ENCODE results near the gene MINAR2. TPM values are rescaled to one million over a fixed set of nuclear protein-coding genes. Genes with fewer than 3 reads are reported as not detected.

Gene MINAR2
- total RNA-seq, result not detected
- long read RNA-seq, result 0 reads

GRCh38 chr5:129747572-129748407, at the start of gene MINAR2:
Gene MINAR2 (plus strand): TSS chr5:129748094. CDS start chr5:129748191, 97 bp downstream.
- H3K4me1 ChIP-seq, result no peaks in the 10 kb centered on the region
- no peaks in the 10 kb centered on the region for H3K9me3 ChIP-seq
- intact Hi-C loops (cut with DNase I), result no loop called here
- H3K27me3 ChIP-seq, result no peaks in the 10 kb centered on the region
- DNase-seq (no peak), ATAC-seq (no peak)
- no peak within 1 kb of the TSS for H3K27ac ChIP-seq
- TF ChIP-seq CTCF (IDR thresholded peaks at IDR 0.05), result no peak
- no peak within 1 kb of the TSS for H3K4me3 ChIP-seq
- no peaks in the 10 kb centered on the region for H3K36me3 ChIP-seq

- no peak for DNase-seq
- H3K36me3 ChIP-seq, result no peaks in the 10 kb centered on the region
- ATAC-seq, result no peak
- H3K9me3 ChIP-seq, result no peaks in the 10 kb centered on the region
- H3K4me1 ChIP-seq, result no peaks in the 10 kb centered on the region
- no peak for TF ChIP-seq CTCF (IDR thresholded peaks at IDR 0.05)
- H3K4me3 ChIP-seq, result no peak overlapping the region
- intact Hi-C loops (cut with DNase I), result no loop called here
- H3K27me3 ChIP-seq, result no peaks in the 10 kb centered on the region
- no peak overlapping the region for H3K27ac ChIP-seq
These were observed 49.2 kb upstream of the MINAR2 start for GRCh38 chr5:129698661-129699060.

GRCh38 chr5:129716235-129716634, 31.7 kb upstream of the MINAR2 start:
- DNase-seq (no peak), ATAC-seq (no peak)
- intact Hi-C loops (cut with DNase I), result no loop called here
- Histone ChIP-seq H3K4me3 (no peak overlapping the region), H3K9me3 (no peaks in the 10 kb centered on the region), H3K27me3 (no peaks in the 10 kb centered on the region), H3K27ac (no peak overlapping the region), H3K4me1 (no peaks in the 10 kb centered on the region), H3K36me3 (no peaks in the 10 kb centered on the region)
- TF ChIP-seq CTCF (IDR thresholded peaks at IDR 0.05), result no peak

GRCh38 chr5:129716651-129717050, 31.2 kb upstream of the MINAR2 start:
- intact Hi-C loops (cut with DNase I), result no loop called here
- Histone ChIP-seq H3K4me3 (no peak overlapping the region), H3K4me1 (no peaks in the 10 kb centered on the region), H3K9me3 (no peaks in the 10 kb centered on the region), H3K27me3 (no peaks in the 10 kb centered on the region), H3K27ac (no peak overlapping the region), H3K36me3 (no peaks in the 10 kb centered on the region)
- no peak for DNase-seq
- no peak for ATAC-seq
- no peak for TF ChIP-seq CTCF (IDR thresholded peaks at IDR 0.05)

GRCh38 chr5:129717751-129718310, 30.1 kb upstream of the MINAR2 start:
- ATAC-seq, result no peak
- DNase-seq, result no peak
- TF ChIP-seq CTCF (IDR thresholded peaks at IDR 0.05), result no peak

More at GRCh38 chr5:129717751-129718310, 30.1 kb upstream of the MINAR2 start:
- Histone ChIP-seq H3K4me1 (no peaks in the 10 kb centered on the region), H3K36me3 (no peaks in the 10 kb centered on the region), H3K27me3 (no peaks in the 10 kb centered on the region), H3K27ac (no peak overlapping the region), H3K9me3 (no peaks in the 10 kb centered on the region), H3K4me3 (no peak overlapping the region)
- intact Hi-C loops (cut with DNase I), result no loop called here
